Right kidney (tissue), 1 donor: ENCODE results near the gene ADAM10.
"Not testable (repeated sequence)": the region's sequence is repeated elsewhere in the genome, so short reads cannot be mapped to it uniquely, and the experiment has no call there.

Experiments
- DNase-seq: peaks from one replicate; pipeline ENCODE4 v3.0.0-alpha.2; 2016

ADAM10 gene

GRCh38 chr15:58608129-58608590, 141.3 kb downstream of the ADAM10 start:
- no peak for DNase-seq

DNA sequence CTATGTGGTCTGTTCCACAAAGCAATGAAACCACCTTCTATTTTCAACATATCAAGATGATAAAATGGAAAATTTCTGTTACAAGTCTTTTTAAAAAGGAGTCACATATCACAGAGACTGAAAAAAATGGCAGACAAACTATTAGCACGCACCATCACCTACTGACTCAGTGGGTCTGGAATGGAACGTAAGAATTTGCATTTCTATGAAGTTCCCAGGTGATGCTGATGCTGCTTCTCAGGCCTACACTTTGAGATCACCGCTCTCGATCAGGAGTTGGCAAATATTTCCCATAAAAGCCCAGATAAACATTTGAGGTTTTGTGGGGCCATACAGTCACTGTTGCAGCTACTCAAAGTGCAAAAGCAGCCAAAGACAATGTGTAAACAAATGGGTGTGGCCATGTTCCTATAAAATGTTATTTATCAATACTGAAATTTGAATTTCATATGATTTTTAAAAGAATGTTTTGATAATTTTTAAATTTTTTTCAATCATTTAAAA, 142.9 kb downstream of the ADAM10 start:
- no peak for DNase-seq

DNA sequence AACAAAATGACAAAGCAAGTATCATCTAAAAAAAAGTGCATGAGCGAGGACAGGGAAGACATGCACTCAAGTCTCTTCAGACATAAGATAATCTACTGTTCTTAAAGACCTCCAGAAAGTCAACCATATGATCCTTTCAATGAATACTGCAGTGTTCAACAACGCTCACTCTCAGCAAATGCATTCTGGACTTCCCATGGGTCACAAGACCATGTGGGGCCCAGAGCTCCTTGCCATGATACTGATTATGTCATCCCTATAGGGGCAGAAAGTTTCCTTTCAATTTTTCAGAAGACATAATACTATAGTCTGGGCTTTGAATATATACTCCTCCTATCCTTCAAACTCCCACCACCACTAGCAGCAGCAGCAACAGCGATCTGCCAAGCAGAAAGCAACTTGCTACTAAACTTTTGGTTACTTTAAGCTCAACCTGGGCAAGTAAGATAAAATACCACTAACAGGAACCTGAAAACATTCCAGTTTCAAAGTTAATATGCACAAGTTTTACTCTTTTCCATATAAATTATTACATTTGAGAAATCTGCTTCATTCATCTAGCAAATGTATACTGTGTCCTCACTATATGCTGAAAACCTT, 143.5 kb downstream of the ADAM10 start:
- no peak for DNase-seq

DNA sequence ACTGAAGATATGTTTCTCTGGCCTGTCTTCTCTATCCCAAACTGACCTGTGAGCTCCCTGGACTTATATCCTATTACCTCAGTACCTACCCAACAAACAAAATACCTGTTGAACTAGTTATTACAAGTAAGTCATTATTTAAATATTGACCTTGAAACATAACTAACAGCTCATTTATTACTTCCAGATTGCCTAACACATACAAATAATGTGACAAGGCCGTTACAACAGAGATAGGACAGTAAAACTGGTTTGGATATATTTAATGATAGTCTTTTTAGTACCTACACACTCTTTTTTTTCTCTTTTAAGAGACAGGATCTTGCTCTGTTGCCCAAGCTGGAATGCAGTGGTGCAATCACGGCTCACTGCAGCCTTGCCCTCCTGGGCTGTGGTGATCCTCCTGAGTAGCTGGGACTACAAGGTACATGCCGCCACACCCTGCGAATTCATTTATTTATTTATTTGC, 145.0 kb downstream of the ADAM10 start:
- DNase-seq, result no peak

DNA sequence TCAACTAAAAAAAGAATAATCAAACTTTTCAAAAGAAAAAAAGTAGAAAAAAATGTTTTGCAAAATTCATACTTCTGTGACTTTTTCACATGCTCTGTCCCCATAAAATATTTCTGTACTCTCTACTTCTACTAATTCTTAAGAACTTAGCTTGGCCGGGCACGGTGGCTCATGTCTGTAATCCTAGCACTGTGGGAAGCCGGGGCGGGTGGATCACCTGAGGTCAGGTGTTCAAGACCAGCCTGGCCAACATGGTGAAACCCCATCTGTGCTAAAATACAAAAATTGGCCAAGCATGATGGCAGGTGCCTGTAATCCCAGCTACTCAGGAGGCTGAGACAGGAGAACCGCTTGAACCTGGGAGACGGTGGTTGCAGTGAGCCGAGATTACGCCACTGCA, 145.6 kb downstream of the ADAM10 start:
- DNase-seq, result not testable (repeated sequence)

DNA sequence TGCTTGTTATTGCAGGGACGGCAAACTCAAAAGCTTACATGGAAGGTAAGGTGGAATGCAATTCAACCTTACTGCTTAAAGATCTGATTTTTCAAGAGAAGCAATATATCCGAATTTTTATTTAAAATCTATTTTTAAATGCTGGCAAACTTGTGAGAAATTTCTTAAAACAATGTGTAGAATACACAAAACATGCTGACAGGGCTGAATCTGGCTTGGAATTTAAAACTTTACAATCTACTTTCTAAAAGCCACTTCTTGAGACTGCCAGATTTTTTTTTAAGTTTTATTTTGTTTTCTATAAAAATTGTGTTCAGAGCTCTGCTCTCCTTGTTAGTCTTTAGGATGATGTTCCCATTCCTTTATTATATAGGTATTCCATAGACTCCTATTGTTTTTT, 146.7 kb downstream of the ADAM10 start:
- no peak for DNase-seq

- DNase-seq, result no peak
Measured at GRCh38 chr15:58598829-58599210, 150.7 kb downstream of the ADAM10 start.

GRCh38 chr15:58597943-58598828, 151.3 kb downstream of the ADAM10 start:
- DNase-seq, result no peak

DNA sequence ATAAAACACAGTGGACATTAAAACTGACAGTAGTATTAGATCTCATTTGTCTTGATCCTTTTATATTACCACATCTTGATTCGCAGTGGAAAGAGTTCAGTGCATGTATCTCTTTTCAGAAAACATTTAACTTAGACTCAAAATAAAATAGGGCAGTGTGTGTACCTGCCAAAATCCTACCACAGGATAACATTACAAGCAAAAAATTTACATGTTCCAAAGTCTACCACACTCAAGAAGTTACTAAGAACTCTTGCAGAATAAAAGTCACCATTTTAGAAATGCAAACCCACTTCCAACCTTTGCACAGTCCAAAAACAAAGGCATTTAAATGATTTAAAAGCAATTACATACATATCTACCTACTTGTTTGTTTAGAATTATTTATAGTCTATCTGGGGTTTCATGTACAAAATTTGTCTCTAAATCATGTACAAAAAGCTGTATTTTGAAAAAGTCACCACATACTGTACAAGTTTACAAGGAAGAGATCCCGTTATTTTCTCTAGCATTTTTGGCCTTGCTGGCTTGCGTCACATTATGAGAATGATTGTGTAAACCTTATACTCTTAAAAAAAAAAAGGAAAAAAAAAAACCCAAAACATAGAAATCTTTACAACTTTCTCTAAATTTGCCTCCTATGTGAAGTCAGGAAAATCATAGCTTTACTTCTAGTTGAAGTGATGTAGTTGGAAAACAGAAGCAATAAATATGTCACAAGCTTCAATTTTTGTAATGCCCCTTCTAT, 153.8 kb downstream of the ADAM10 start:
- no peak for DNase-seq

DNA sequence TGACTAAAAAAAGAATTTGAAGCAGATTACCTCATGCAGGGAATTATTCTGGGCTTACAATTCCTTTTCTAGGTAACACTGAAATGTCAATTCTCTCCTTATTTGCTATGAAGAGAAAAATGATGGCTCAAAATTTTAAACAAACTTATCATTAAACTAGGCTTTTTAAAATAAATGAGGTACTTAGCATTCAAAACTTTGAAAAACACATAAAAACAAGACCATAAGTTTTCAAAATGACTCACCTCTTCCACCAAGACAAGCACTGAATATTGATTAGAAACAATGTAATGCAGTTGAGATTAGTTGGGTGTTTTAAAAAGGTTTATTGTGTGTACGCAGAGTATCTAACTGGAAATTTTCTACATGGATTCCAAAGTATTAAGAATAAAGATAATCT, 154.6 kb downstream of the ADAM10 start:
- DNase-seq, result no peak

DNA sequence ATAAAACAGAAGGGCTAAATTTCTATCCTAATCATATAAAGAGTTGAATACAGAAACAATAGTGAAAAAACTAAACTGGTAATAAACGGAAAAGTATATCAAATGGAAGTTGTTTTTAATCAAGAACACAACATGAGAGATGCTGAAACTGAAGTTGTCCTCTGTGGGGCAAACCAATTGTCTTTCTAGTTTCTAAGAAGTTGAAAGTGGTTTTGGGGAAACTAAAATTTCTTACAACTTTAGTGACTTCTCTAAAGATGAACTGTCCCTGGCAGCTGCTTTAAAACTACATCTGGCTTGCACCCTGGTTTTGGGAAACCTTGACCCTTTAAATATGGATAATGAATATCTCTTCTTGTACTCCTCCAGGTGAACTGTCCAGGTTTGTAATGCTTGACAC, 155.6 kb downstream of the ADAM10 start:
- DNase-seq, result no peak

GRCh38 chr15:58590926-58591325, 158.6 kb downstream of the ADAM10 start:
- DNase-seq, result no peak

- no peak for DNase-seq
Measured at GRCh38 chr15:58590236-58590635, 159.3 kb downstream of the ADAM10 start.

DNA sequence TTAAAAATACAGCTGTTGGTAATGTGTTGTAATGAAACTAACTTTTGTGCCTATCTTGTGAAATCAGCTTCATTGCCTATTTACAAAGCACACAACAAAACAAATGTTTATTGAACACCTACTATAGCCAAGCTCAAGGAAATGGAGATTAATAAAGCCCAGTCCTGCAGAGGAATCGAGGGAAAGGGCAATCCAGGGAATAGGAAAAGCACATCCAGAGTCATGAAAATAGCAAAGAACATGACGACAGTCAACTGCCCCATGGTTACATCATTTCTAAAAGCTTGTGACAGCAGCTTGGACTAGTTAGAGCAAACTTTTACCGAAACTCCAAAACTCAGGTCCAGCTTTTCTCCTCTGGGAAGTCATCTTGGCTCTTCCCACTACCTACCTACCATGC, 160.5 kb downstream of the ADAM10 start:
- DNase-seq, result no peak

DNA sequence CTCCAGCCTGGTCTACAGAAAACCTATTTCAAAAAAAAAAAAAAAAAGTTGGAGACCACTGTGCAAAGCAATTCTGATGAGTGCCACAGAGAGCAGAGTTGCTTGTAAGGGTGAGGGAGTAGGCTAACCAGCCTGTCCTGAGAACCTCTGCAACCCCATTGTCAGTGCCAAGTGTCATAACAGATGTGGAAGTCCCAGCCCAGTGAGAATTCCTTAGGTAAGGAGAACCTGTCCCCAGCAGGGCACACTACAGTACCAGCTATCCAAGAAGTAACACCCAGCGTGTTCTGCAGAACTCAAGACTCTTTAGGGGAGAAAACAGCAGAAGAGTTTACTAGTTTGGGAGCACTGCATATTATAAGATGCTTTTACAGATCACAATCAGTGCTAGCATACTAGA, 161.4 kb downstream of the ADAM10 start:
- DNase-seq, result no peak

DNA sequence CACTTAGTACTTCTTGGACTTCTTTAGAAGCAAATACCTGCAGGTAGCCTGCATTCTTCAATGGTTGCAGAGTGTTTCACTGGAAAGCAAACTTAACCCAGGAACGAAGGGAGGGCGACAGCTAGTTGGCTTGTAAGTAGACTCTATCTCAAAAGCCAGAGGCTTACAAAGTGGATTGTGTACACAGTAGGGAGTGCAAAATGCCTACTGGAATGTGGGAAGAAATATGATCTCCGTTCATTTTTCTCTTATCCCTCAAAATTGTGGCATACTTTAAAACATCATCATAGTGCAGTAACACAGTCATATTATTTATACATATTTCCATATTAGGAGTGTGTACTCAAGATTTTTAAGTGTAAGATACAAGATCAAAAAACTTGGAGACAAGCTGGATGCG, 162.0 kb downstream of the ADAM10 start:
- no peak for DNase-seq

GRCh38 chr15:58585693-58586443, 163.6 kb downstream of the ADAM10 start:
- peak; percentile 25 for DNase-seq

- no peak for DNase-seq
Measured at GRCh38 chr15:58584789-58585461, 164.6 kb downstream of the ADAM10 start.

DNA sequence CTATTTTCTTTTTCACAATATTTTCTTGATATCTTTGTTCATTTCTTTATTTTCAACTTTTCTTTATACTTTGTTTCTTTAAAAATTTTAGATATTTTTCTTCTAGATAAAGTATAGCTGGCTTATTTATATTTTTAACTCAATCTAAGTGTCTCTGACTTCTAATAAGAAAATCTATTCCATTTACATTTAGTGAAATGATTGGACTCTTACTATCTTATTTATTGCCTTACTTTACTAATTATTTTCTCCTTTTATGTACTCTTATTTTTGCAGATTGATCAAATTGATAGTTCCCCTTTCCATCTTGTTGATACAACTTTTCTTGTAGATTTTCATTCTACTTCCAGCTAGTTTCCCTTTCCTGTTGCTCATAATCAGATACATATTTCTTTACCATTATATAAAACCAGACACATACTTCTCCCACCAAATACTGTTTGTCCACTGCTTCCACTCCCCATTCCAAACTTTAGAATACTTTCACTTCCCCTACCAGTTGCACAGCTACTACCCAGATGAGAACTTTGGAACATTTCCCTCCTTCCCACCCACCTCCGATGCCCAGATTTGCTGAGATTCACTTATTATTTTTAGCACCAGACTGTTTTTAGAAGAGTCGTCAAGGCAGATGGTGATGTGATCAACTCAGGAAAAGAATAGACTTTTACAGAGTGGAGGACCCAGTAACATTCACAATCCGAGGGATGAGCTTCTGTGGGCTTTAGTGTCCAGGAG, 166.2 kb downstream of the ADAM10 start:
- DNase-seq, result no peak

- DNase-seq, result no peak
Measured at GRCh38 chr15:58582160-58582559, 167.3 kb downstream of the ADAM10 start.

- no peak for DNase-seq
Measured at GRCh38 chr15:58576657-58577056, 172.8 kb downstream of the ADAM10 start.
